NT2/D1 (cell line): ENCODE measurements around the gene NSUN6.

Experiments used
- SUZ12 ChIP-seq: IDR thresholded peaks from 2 replicates; pipeline ENCODE4 v1.6.1; 2011; ENCODE audit not compliant: insufficient read length, insufficient read depth; ENCODE audit errors: extremely low read depth
- YY1 ChIP-seq: IDR thresholded peaks from 2 replicates; pipeline ENCODE4 v1.6.1; 2011; ENCODE audit not compliant: insufficient read length, insufficient read depth

DNA sequence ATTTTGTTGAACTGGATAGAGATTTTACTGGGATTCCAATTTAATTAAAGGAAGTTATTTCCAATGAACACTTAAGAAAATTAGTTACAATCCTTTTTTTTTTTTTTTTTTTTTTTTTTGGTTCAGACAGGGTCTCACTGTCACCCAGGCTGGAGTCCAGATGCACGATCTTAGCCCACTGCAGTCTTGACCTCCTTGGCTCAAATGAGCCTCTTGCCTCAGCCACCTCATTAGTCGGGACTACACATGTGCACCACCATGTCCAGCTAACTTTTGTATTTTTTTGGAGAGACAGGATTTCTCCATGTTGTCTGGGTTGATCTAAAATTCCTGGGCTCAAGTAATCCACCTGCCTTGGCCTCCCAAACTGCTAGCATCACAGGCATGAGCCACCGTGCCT is 5.3 kb upstream of the NSUN6 start:
- TF ChIP-seq YY1 (no peak), SUZ12 (no peak)
